CD14-positive monocyte (primary cell): Measurements from ENCODE around the gene STEEP1. TPM values are rescaled to one million over a fixed set of nuclear protein-coding genes. Genes with fewer than 3 reads are reported as not detected.

Experiments
- DNase-seq, 3 donors: peaks; one replicate each; pipeline ENCODE4 v3.0.0-alpha.2; 2011 to 2022
- H2AFZ ChIP-seq: 2 replicates; pipeline ENCODE4 v1.6.0; 2012; ENCODE audit warnings: mild to moderate bottlenecking, low read depth, low read length, inconsistent platforms; ENCODE audit not compliant: insufficient read depth, poor library complexity, severe bottlenecking
- H3K27ac ChIP-seq, 2 donors: 1 replicate in 1 of 2; 2 replicates in 1 of 2; pipeline ENCODE4 v1.5.1; 2012 to 2013; ENCODE audit warnings: low read length in 2 of 2, control low read depth in 1 of 2, inconsistent platforms in 1 of 2, low read depth in 1 of 2, mild to moderate bottlenecking in 1 of 2
- H3K27me3 ChIP-seq, 2 donors: one replicate each; pipeline versions ENCODE4 v1.6.0 to v1.6.1; 2011 to 2013; ENCODE audit warnings: low read length in 2 of 2; ENCODE audit not compliant: control insufficient read depth in 2 of 2, insufficient read depth in 2 of 2
- H3K36me3 ChIP-seq, 2 donors: replicated peaks in 1 of 2; 1 replicate in 1 of 2; 2 replicates in 1 of 2; pipeline versions ENCODE4 v1.5.1 to v1.6.1; 2012 to 2013; ENCODE audit warnings: low read length in 2 of 2, control low read depth in 1 of 2, inconsistent platforms in 1 of 2, mild to moderate bottlenecking in 1 of 2; ENCODE audit not compliant: insufficient read depth in 2 of 2, control insufficient read depth in 1 of 2
- H3K4me1 ChIP-seq, 2 donors: 1 replicate in 1 of 2; 2 replicates in 1 of 2; pipeline versions ENCODE4 v1.5.1 to v1.6.1; 2012 to 2013; ENCODE audit warnings: low read length in 2 of 2, control low read depth in 1 of 2, inconsistent platforms in 1 of 2, mild to moderate bottlenecking in 1 of 2, moderate library complexity in 1 of 2; ENCODE audit not compliant: insufficient read depth in 2 of 2, control insufficient read depth in 1 of 2
- H3K4me2 ChIP-seq: replicated peaks from 2 replicates; pipeline ENCODE3; 2012; ENCODE audit warnings: low read length, moderate library complexity, mild to moderate bottlenecking; ENCODE audit not compliant: poor library complexity, severe bottlenecking; ENCODE audit errors: extremely low read depth
- H3K4me3 ChIP-seq, 3 experiments: fragments of 200-600 bp in 1 of 3; sonication (generic) in 1 of 3; replicated peaks in 1 of 3; 1 replicate in 2 of 3; 2 replicates in 1 of 3; pipeline ENCODE4 v1.5.1; 2011 to 2013; ENCODE audit warnings: low read length in 3 of 3, mild to moderate bottlenecking in 3 of 3, control low read depth in 2 of 3, low read depth in 2 of 3, inconsistent platforms in 1 of 3, moderate library complexity in 1 of 3
- H3K79me2 ChIP-seq: 2 replicates; pipeline ENCODE4 v1.6.0; 2012; ENCODE audit warnings: mild to moderate bottlenecking, control low read depth, inconsistent platforms, low read length, moderate library complexity; ENCODE audit not compliant: insufficient read depth
- H3K9ac ChIP-seq: 2 replicates; pipeline ENCODE4 v1.6.0; 2017; ENCODE audit warnings: low read length, mild to moderate bottlenecking; ENCODE audit not compliant: insufficient read depth, poor library complexity, severe bottlenecking
- H3K9me3 ChIP-seq, 2 donors: replicated peaks in 1 of 2; 1 replicate in 1 of 2; 2 replicates in 1 of 2; pipeline versions ENCODE4 v1.5.1 to v1.6.1; 2012 to 2013; ENCODE audit warnings: low read length in 2 of 2, control low read depth in 1 of 2; ENCODE audit not compliant: control insufficient read depth in 1 of 2, insufficient read depth in 1 of 2
- H4K20me1 ChIP-seq: 2 replicates; pipeline ENCODE4 v1.6.0; 2012; ENCODE audit warnings: mild to moderate bottlenecking, low read length, control low read depth, moderate library complexity; ENCODE audit not compliant: insufficient read depth
- H3K27ac Mint-ChIP-seq, 7 donors: one replicate each; pipeline ENCODE4 v1.8.0; 2020; ENCODE audit warnings: mild to moderate bottlenecking in 7 of 7, mixed read lengths in 7 of 7, moderate library complexity in 6 of 7, inconsistent platforms in 2 of 7
- H3K27me3 Mint-ChIP-seq, 3 donors: one replicate each; pipeline ENCODE4 v1.8.0; 2021 to 2022; ENCODE audit warnings: low read depth in 3 of 3, mild to moderate bottlenecking in 3 of 3, mixed read lengths in 3 of 3, moderate library complexity in 3 of 3, inconsistent platforms in 1 of 3
- H3K36me3 Mint-ChIP-seq, 2 donors: one replicate each; pipeline ENCODE4 v1.8.0; 2020; ENCODE audit warnings: mixed read lengths in 2 of 2, inconsistent platforms in 1 of 2, mild to moderate bottlenecking in 1 of 2
- H3K4me1 Mint-ChIP-seq: one replicate; pipeline ENCODE4 v1.8.0; 2020; ENCODE audit warnings: mild to moderate bottlenecking, mixed read lengths
- H3K4me3 Mint-ChIP-seq, 2 donors: one replicate each; pipeline ENCODE4 v1.8.0; 2020; ENCODE audit warnings: mild to moderate bottlenecking in 2 of 2, mixed read lengths in 2 of 2, moderate library complexity in 1 of 2
- H3K9me3 Mint-ChIP-seq, 7 donors: one replicate each; pipeline ENCODE4 v1.8.0; 2020 to 2022; ENCODE audit warnings: mixed read lengths in 7 of 7, mild to moderate bottlenecking in 6 of 7, moderate library complexity in 6 of 7, inconsistent platforms in 2 of 7
- CTCF ChIP-seq: fragments of 200-600 bp; IDR thresholded peaks from one replicate; pipeline ENCODE4 v1.8.0; 2022; ENCODE audit warnings: antibody characterized with exemption, mild to moderate bottlenecking
- WGBS: methylation state at CpG from one replicate; pipeline ENCODE4 v1.1.5; 2013; ENCODE audit warnings: missing lambda C conversion rate; ENCODE audit not compliant: insufficient coverage; 5-methylcytosine and 5-hydroxymethylcytosine counted together
- intact Hi-C, 2 donors: fragments of 100-400 bp; cut with micrococcal nuclease; formaldehyde crosslinking; loops; one replicate each; pipeline versions ENCODE4 v1.15.0 to v1.15.1; 2023
- polyA plus RNA-seq, 3 donors: library from polyadenylated mRNA; depleted of rRNA in 1 of 3; unstranded in 2 of 3; stranded (reverse) in 1 of 3; fragments of 300-500 nt in 2 of 3; fragments of >200 nt in 1 of 3; fragmentation: Illumina TruSeq in 2 of 3; gene quantifications; 1 replicate in 2 of 3; 2 replicates in 1 of 3; pipeline ENCODE4 v1.2.3, GENCODE V29; 2012 to 2021

STEEP1 gene
- polyA plus RNA-seq, 3 donors = 10.6 to 13.2 (median 12.6) TPM

GRCh38 chrX:119552508-119552907 lies 12.7 kb downstream of the STEEP1 start:
- peaks cover 8% of the 10 kb centered on the region for H4K20me1 ChIP-seq
- peaks cover 10 to 17% of the 10 kb centered on the region in 2 donors for H3K36me3 ChIP-seq
- Mint-ChIP-seq H3K27ac (no peak overlapping the region), H3K36me3 (peaks cover 12% of the 10 kb centered on the region in 2 donors), H3K27me3 (peaks cover 0 to 2% (median 0%) of the 10 kb centered on the region in 3 donors), H3K4me1 (peaks cover 21% of the 10 kb centered on the region), H3K4me3 (no peak overlapping the region), H3K9me3 (peaks cover 0 to 2% (median 0%) of the 10 kb centered on the region in 7 donors)
- no peaks in the 10 kb centered on the region for H3K4me1 ChIP-seq
- intact Hi-C loops = no loop called here
- no peak overlapping the region for H3K4me2 ChIP-seq
- peaks cover 4% of the 10 kb centered on the region for H3K79me2 ChIP-seq
- H3K27me3 ChIP-seq = no peaks in the 10 kb centered on the region
- no peak overlapping the region for H3K27ac ChIP-seq
- no peak overlapping the region for H3K4me3 ChIP-seq
- no peak for DNase-seq
- H3K9me3 ChIP-seq = no peaks in the 10 kb centered on the region
- H3K9ac ChIP-seq = no peak overlapping the region
- no CpG with 5 or more reads among the region's 3 CpGs for WGBS
- H2AFZ ChIP-seq = no peak overlapping the region
- TF ChIP-seq CTCF = no peak

- no CpG with 5 or more reads among the region's 7 CpGs for WGBS
- intact Hi-C loops = no loop called here
- no peak for DNase-seq
- Histone ChIP-seq H3K27me3 (no peaks in the 10 kb centered on the region), H2AFZ (no peak overlapping the region), H3K79me2 (peaks cover 4% of the 10 kb centered on the region), H3K4me2 (no peak overlapping the region), H3K9me3 (no peaks in the 10 kb centered on the region), H4K20me1 (peaks cover 8% of the 10 kb centered on the region), H3K4me1 (no peaks in the 10 kb centered on the region), H3K36me3 (peaks cover 0 to 2% of the 10 kb centered on the region in 2 donors), H3K27ac (no peak overlapping the region), H3K9ac (no peak overlapping the region), H3K4me3 (no peak overlapping the region)
- Mint-ChIP-seq H3K36me3 (peaks cover 4 to 7% of the 10 kb centered on the region in 2 donors), H3K27me3 (peaks cover 0 to 3% (median 0%) of the 10 kb centered on the region in 3 donors), H3K4me1 (peaks cover 24% of the 10 kb centered on the region), H3K9me3 (peaks cover 0 to 2% (median 0%) of the 10 kb centered on the region in 7 donors), H3K4me3 (no peak overlapping the region), H3K27ac (peak overlapping the region in 2 of 7 donors; percentile 26 to 70)
- no peak for TF ChIP-seq CTCF
Measured at GRCh38 chrX:119549327-119550016, 15.7 kb downstream of the STEEP1 start.
